GM19043 (cell line): Measurements from ENCODE around the gene CRIP1.

Experiments
- ATAC-seq: cut with Tn5 transposase; IDR thresholded peaks from one replicate; pipeline ENCODE4 v1.9.1; 2021; ENCODE audit warnings: low read depth; ENCODE audit not compliant: unreplicated experiment

The CRIP1 gene

GRCh38 chr14:105469456-105470349 is 17.0 kb upstream of the CRIP1 start:
- no peak for ATAC-seq

GRCh38 chr14:105470350-105471296 is 16.1 kb upstream of the CRIP1 start:
- ATAC-seq: no peak

- no peak for ATAC-seq
Observed at GRCh38 chr14:105471297-105471821, 15.3 kb upstream of the CRIP1 start.

DNA sequence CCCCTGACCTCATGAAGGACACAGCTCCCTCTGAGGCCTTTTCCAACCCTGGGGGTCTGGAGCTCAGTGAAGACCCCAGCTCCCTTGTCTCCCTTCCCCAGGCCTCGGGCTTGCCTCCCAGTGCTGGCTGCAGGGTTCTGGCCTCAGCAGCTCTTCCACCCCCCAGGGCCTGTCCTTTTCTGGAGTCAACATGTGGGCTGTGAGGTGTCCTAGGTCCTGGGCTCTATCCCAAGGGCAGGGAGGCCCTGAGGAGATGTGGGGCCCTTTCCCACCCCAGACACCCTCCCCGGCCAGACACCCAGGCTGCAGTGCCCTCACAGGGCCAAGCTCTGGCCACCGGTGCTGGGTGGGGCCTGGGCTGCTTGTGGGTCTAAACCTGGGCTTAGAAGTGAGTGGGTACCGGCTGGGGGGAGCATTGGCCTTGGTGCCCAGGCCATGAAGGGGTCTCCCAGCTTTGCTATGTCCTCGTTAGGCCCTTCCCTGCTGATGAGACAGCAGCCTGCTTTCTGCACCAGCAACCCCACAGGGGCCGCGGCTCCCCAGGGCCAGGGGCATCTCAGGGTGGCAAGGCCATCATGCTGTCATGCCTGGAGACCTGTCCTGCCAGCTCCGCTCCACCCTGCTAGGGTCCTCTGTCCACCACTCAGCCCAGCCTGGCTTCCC is 14.7 kb upstream of the CRIP1 start:
- ATAC-seq: no peak

DNA sequence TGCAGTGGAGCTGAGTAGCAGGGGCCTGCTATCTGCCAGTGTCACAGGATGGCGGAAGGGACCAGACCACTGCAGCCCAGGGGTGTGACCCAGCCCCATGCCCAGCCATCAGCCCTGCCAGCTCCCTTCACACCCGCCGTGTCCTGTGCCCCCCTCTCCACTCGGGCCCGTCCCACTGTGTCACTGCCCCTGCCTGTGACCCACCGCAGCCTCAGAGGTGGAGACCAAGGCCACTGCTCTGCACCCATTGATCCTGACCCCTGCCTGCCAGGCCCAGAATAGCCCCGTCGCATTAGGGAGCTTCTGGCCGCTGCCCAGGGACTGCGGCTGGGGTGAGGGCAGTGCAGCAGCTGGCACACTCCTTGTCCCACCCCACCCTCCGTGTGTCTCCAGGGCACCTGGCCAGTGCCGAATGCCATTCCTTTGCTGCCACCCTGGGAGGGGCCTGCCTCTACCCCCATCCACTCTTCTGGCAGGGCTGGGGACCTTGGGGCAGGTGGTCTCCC is 14.1 kb upstream of the CRIP1 start:
- no peak for ATAC-seq

DNA sequence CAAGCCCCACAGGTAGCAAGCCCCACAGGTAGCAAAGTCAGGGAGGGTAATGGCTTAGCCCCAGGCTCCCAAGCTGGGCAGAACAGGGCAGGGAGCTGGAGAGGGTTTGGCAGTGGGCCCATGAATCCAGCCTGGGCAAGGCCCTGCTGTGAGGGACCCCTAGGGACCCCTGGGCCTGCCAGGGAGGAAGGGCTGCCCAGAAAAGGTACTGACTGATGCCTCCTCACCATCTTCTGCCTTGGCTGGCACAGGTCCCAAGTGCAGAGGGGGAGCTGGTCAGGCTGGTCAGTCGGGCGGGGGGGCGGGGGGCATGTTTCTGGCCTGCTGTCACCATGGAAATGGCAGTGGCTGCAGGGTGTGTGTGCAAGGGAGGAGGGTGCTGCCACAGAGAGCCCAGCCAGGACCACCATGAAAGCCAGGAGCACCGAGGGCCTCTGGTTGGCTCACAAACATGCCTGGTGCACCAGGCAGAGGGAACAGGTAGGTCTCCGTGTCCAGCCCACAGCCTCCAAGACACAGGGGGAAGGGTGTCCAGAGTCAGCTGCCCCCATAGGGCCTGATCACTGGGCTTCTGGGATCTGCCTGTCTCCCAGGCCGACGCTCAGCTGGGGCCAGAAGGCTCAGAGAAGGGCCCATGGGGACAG is 13.5 kb upstream of the CRIP1 start:
- ATAC-seq: no peak

- ATAC-seq: no peak
Observed at GRCh38 chr14:105473677-105474482, 12.8 kb upstream of the CRIP1 start.

DNA sequence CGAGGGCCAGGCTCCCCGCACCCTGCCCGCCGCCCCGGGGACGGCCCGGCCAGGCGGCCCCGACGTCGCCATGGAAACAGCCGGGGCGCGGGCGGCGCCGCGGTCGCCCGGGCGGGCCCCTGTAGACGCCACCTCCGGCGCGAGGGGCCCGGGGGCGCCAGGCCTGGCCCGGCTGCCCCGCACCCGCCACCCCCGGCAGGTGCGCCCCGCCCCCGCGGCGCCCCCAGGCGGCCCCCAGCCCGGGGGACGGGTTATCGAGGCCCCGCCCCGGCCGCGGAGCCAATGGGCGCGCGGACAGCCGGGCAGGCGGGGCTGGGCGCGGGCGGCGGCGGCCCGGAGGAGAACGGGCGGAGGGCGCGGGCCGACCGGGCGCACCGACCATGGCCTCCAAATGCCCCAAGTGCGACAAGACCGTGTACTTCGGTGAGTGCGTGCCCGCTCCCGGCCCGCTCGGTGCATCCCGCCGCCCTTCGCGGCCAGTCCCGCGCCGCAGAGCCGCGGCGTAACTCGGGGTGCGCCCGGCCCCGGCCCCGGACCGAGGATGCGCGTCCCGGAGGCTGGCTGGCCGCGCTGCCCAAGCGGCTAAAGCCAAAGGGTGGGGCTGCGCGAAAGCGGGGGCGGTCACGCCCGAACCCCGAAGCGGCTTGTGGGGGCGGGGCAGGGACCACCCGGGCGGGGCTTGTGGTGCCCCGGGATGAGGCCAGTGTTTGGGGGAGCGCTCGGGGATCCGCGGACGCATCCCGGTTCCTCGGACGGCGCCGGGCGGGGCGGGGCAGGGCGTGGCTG is 12.0 kb upstream of the CRIP1 start, which contains the start of gene CRIP2:
Gene CRIP2 (plus strand): TSS at position 339 of the 786 bp plus-strand sequence. CDS start 42 bp downstream, at position 381.
- ATAC-seq: no peak

DNA sequence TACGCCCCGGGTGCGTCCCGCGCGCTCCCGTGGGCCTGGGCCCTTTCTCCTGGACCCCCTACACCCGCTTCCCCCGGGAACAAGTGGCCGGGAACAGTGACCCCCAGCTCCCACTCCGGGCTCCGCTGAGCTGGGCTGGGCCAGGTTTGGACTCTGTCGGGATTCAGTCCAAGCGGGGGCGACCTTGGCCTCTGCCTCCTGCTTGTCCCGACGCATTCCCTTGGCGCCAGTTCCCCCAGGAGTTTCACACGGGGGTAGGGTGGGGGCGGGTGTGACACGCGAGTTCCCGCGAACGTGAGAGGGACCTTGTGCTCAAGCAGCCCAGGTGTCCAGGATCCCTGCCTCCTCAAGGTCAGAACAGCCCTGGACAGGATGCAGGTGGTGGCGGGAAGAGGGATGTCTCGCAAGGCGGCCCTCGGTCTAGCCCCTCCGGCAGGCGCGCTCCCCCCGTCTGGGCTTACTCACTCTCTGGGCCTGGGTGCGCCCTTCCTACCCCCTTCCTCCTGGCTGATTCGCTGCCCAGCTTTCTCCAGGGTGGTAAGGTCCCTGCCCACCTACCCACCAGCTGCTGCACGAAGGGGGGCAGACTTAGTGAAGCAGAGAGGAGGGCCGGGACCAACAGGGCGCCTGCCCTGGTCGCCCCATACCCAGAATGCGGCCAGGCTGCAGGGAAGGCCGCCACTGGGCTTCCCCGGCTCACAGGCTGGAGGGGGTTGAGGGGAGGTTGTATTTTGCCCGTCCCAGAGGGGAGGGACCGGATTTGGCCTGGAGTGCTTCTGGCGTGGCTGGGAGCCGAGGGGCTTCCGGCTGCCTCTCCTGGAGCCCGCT is 11.2 kb upstream of the CRIP1 start:
- no peak for ATAC-seq

GRCh38 chr14:105476097-105476830 is 10.4 kb upstream of the CRIP1 start:
- no peak for ATAC-seq

DNA sequence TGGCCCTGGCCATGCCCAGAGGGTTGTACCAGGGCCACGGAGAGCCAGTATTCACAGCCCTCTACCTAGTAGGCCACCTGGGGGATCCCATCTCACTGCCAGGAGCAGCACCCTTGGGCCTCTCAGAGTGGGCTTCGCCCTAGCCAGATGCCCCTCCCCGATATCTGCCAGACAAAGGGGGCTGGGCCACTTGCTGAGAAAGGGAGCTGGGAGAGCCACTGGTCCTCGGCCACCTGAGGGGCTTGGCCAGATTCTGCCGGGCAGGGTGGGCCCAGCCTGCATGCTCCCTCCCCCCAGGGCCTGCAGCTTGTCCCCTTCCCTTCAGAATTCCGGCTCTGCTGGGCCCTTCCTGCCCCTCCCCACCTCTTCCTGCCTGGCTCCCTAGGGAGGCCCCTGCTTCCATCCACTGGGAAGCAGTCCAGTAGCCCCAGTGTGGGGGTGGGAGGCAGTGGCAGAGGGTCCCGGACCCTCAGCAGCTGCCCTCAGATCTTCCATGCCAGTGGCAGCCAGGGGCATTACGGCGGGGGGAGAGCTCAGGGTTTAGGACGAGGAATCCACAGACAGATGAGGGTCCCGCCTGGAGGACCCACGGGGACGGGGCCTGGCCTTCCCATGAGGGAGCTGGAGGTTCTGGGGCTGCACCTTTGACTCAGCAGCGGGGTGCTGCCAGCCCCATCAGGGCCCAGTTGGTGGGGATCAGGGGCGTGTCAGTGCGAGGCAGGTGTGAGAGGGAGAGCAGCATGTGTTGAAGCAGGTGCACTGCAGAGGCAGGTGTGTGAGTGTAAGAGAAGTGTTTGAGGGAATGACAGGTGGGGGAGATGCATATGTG is 9.6 kb upstream of the CRIP1 start:
- ATAC-seq: no peak

- ATAC-seq: no peak
Observed at GRCh38 chr14:105477660-105478397, 8.9 kb upstream of the CRIP1 start.

- ATAC-seq: no peak
Observed at GRCh38 chr14:105478398-105479251, 8.1 kb upstream of the CRIP1 start.

DNA sequence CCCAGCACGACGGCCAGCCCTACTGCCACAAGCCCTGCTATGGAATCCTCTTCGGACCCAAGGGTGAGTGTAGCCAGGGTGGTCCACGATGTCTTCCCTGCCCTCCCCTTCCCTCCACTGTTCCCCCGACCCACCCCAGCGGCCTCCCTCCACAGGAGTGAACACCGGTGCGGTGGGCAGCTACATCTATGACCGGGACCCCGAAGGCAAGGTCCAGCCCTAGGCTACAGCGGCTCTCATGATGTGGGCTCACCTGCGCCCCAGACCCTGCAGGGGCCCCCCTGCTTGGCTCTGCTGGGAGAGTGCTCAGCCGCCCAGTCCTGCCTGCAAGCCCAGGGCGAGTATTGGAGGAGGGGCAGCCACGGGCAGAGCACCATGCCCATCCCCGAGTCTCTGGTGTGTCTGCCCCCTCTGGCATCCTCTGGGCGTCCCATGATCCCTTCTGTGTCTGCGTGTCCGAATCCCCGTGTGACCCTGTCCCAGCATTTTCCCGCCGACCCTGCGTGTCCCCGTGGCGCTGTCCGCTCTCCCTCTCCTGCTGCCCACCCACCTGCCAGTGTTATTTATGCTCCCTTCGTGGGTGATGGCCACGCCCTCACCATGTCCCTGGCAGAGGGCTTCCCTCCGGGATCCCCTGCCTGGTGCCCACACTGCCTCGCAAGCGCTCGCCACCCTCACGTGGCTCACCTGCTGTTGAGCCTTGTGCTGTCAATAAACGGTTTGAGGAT is 7.1 kb upstream of the CRIP1 start:
- ATAC-seq: no peak
